ENCODE results near the gene NECAB3. TPM values are rescaled to one million over a fixed set of nuclear protein-coding genes. Genes with fewer than 3 reads are reported as not detected.

Gene NECAB3
- total and polyA plus RNA-seq, 2 of the 13 experiments (the other 11 are each of a cell fraction or from before 2014, with no cell fraction given): 61.5 to 65.5 TPM

DNA sequence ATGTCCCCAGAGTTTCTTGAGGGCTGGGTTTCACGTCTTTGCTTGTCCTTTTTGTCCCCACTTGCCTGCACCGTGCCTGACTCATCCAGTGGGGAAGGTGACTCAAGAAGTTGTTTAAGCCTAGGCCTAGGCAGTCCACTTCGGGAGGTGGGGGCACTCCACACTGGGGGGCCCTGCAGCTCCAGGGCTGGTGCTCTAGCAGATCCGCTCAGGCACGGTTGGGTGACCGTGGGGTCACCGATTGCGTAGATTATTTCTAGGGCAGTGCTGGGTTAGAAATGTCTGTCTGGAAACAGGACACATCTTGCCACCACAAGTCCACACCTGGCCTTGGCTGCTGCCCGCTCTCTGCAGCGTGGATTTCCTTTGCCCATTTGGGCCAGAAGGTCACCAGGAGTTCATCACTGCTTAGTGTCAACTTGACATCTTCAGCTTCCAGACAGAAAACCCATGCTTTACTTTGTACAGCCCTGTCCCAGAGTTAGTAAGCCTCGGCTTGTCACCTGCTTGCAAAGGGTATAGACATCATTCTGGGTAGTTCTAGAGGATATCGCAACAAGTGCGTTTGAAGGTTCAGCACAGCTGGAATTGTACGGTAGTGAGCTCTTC is 25.7 kb downstream of the NECAB3 start (continued):
- TF ChIP-seq TEAD2 (CRISPR knock-in tag; IDR thresholded peaks at IDR 0.05) (no peak), MEF2D (CRISPR knock-in tag; IDR thresholded peaks at IDR 0.05) (no peak), AGO2 (optimal IDR thresholded peaks at IDR 0.05; ENCODE audit: low read depth, low read length) (peak; percentile 58), ZNF260 (CRISPR knock-in tag; IDR thresholded peaks at IDR 0.05; ENCODE audit: borderline replicate concordance, low read depth) (no peak), ATF7-NPFF (CRISPR knock-in tag; IDR thresholded peaks at IDR 0.05; ENCODE audit: low read depth) (no peak), KLF6 (CRISPR knock-in tag; IDR thresholded peaks at IDR 0.05) (no peak), TOE1 (CRISPR knock-in tag; IDR thresholded peaks at IDR 0.05) (no peak), ZNF30 (CRISPR knock-in tag; IDR thresholded peaks at IDR 0.05) (no peak), SP4 (CRISPR knock-in tag; IDR thresholded peaks at IDR 0.05) (no peak), SAFB2 (CRISPR knock-in tag; IDR thresholded peaks at IDR 0.05; ENCODE audit: borderline replicate concordance, low read depth) (no peak), ZBTB20 (CRISPR knock-in tag; IDR thresholded peaks at IDR 0.05; ENCODE audit: borderline replicate concordance, low read depth) (no peak), SAP130 (CRISPR knock-in tag; IDR thresholded peaks at IDR 0.05; ENCODE audit: low read depth) (no peak), ZNF841 (CRISPR knock-in tag; IDR thresholded peaks at IDR 0.05; ENCODE audit: borderline replicate concordance) (no peak), ZSCAN25 (CRISPR knock-in tag; IDR thresholded peaks at IDR 0.05) (no peak), PHF21A (CRISPR knock-in tag; IDR thresholded peaks at IDR 0.05) (no peak), RXRA (CRISPR knock-in tag; IDR thresholded peaks at IDR 0.05) (no peak), KAT8 (CRISPR knock-in tag; IDR thresholded peaks at IDR 0.05) (no peak), ZNF253 (CRISPR knock-in tag; IDR thresholded peaks at IDR 0.05; ENCODE audit: borderline replicate concordance) (no peak), RFX1 (IDR thresholded peaks at IDR 0.05) (no peak), ZBTB42 (CRISPR knock-in tag; IDR thresholded peaks at IDR 0.05) (0 out of 2 replicates have a peak, but pooled peaks have one; percentile 33)
- TF ChIP-seq, protein P1, sequence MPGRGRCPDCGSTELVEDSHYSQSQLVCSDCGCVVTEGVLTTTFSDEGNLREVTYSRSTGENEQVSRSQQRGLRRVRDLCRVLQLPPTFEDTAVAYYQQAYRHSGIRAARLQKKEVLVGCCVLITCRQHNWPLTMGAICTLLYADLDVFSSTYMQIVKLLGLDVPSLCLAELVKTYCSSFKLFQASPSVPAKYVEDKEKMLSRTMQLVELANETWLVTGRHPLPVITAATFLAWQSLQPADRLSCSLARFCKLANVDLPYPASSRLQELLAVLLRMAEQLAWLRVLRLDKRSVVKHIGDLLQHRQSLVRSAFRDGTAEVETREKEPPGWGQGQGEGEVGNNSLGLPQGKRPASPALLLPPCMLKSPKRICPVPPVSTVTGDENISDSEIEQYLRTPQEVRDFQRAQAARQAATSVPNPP (CRISPR knock-in tag; IDR thresholded peaks at IDR 0.05): no peak
- TF ChIP-seq, protein P2, sequence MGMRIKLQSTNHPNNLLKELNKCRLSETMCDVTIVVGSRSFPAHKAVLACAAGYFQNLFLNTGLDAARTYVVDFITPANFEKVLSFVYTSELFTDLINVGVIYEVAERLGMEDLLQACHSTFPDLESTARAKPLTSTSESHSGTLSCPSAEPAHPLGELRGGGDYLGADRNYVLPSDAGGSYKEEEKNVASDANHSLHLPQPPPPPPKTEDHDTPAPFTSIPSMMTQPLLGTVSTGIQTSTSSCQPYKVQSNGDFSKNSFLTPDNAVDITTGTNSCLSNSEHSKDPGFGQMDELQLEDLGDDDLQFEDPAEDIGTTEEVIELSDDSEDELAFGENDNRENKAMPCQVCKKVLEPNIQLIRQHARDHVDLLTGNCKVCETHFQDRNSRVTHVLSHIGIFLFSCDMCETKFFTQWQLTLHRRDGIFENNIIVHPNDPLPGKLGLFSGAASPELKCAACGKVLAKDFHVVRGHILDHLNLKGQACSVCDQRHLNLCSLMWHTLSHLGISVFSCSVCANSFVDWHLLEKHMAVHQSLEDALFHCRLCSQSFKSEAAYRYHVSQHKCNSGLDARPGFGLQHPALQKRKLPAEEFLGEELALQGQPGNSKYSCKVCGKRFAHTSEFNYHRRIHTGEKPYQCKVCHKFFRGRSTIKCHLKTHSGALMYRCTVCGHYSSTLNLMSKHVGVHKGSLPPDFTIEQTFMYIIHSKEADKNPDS (CRISPR knock-in tag; IDR thresholded peaks at IDR 0.05): no peak
- TF ChIP-seq, protein P3, sequence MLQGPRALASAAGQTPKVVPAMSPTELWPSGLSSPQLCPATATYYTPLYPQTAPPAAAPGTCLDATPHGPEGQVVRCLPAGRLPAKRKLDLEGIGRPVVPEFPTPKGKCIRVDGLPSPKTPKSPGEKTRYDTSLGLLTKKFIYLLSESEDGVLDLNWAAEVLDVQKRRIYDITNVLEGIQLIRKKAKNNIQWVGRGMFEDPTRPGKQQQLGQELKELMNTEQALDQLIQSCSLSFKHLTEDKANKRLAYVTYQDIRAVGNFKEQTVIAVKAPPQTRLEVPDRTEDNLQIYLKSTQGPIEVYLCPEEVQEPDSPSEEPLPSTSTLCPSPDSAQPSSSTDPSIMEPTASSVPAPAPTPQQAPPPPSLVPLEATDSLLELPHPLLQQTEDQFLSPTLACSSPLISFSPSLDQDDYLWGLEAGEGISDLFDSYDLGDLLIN (CRISPR knock-in tag; IDR thresholded peaks at IDR 0.05; ENCODE audit: borderline replicate concordance): no peak
- TF ChIP-seq, protein P4, sequence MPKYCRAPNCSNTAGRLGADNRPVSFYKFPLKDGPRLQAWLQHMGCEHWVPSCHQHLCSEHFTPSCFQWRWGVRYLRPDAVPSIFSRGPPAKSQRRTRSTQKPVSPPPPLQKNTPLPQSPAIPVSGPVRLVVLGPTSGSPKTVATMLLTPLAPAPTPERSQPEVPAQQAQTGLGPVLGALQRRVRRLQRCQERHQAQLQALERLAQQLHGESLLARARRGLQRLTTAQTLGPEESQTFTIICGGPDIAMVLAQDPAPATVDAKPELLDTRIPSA (CRISPR knock-in tag; IDR thresholded peaks at IDR 0.05; ENCODE audit: borderline replicate concordance): no peak
